H9 (cell line): Measurements from ENCODE around the gene PAM. TPM values are rescaled to one million over a fixed set of nuclear protein-coding genes. Genes with fewer than 3 reads are reported as not detected.

Experiments used
- DNase-seq: peaks from one replicate; pipeline ENCODE4 v3.0.0-alpha.2; 2017
- H2AFZ ChIP-seq: one replicate; pipeline ENCODE4 v1.6.1; 2013; ENCODE audit warnings: mild to moderate bottlenecking, low read length, control low read depth, moderate library complexity
- H2AK5ac ChIP-seq: 2 replicates; pipeline ENCODE4 v1.6.1; 2013; ENCODE audit warnings: low read length, control low read depth, mixed read lengths; ENCODE audit not compliant: insufficient read length
- H2BK120ac ChIP-seq: one replicate; pipeline ENCODE4 v1.6.1; 2013; ENCODE audit warnings: low read depth, mild to moderate bottlenecking, low read length, control low read depth, inconsistent platforms; ENCODE audit not compliant: poor library complexity, severe bottlenecking
- H2BK12ac ChIP-seq: 2 replicates; pipeline ENCODE4 v1.6.1; 2013; ENCODE audit warnings: low read length, control low read depth, mixed read lengths, low read depth; ENCODE audit not compliant: insufficient read length
- H2BK15ac ChIP-seq: 2 replicates; pipeline ENCODE4 v1.6.1; 2013; ENCODE audit warnings: low read depth, low read length, control low read depth
- H2BK20ac ChIP-seq: one replicate; pipeline ENCODE4 v1.6.1; 2013; ENCODE audit warnings: low read depth, mild to moderate bottlenecking, low read length, control low read depth, inconsistent platforms; ENCODE audit not compliant: poor library complexity, severe bottlenecking
- H2BK5ac ChIP-seq: 2 replicates; pipeline ENCODE4 v1.6.1; 2013; ENCODE audit warnings: low read length, control low read depth, mixed read lengths; ENCODE audit not compliant: insufficient read length
- H3K14ac ChIP-seq: 2 replicates; pipeline ENCODE4 v1.6.1; 2013; ENCODE audit warnings: low read length, control low read depth; ENCODE audit not compliant: insufficient read depth
- H3K18ac ChIP-seq: 2 replicates; pipeline ENCODE4 v1.6.1; 2013; ENCODE audit warnings: low read depth, mild to moderate bottlenecking, mixed read lengths, low read length, control low read depth; ENCODE audit not compliant: insufficient read length
- H3K23ac ChIP-seq: 2 replicates; pipeline ENCODE4 v1.6.1; 2013; ENCODE audit warnings: low read length, control low read depth, mixed read lengths, low read depth; ENCODE audit not compliant: insufficient read length
- H3K23me2 ChIP-seq: 2 replicates; pipeline ENCODE4 v1.6.1; 2013; ENCODE audit warnings: low read depth, mild to moderate bottlenecking, mixed read lengths, low read length, control low read depth; ENCODE audit not compliant: insufficient read length, poor library complexity, severe bottlenecking
- H3K27ac ChIP-seq: 2 replicates; pipeline ENCODE4 v1.5.1; 2013; ENCODE audit warnings: low read length, control low read depth, mixed read lengths, low read depth; ENCODE audit not compliant: insufficient read length
- H3K27me3 ChIP-seq: 2 replicates; pipeline ENCODE4 v1.6.1; 2013; ENCODE audit warnings: low read length, control low read depth, inconsistent platforms; ENCODE audit not compliant: insufficient read depth
- H3K4ac ChIP-seq: 2 replicates; pipeline ENCODE4 v1.6.1; 2013; ENCODE audit warnings: low read depth, mild to moderate bottlenecking, control low read depth, inconsistent platforms, low read length, moderate library complexity
- H3K4me1 ChIP-seq: 2 replicates; pipeline ENCODE4 v1.6.1; 2013; ENCODE audit warnings: low read length, control low read depth, inconsistent platforms; ENCODE audit not compliant: insufficient read depth
- H3K4me2 ChIP-seq: 2 replicates; pipeline ENCODE4 v1.6.1; 2013; ENCODE audit warnings: low read length, control low read depth, mixed read lengths; ENCODE audit not compliant: insufficient read length, insufficient read depth
- H3K56ac ChIP-seq: 2 replicates; pipeline ENCODE4 v1.6.1; 2013; ENCODE audit warnings: low read depth, mild to moderate bottlenecking, mixed read lengths, low read length, control low read depth; ENCODE audit not compliant: insufficient read length
- H3K79me1 ChIP-seq: 2 replicates; pipeline ENCODE4 v1.6.1; 2013; ENCODE audit warnings: low read depth, mild to moderate bottlenecking, moderate library complexity, low read length, control low read depth, inconsistent platforms; ENCODE audit not compliant: insufficient read depth, poor library complexity, severe bottlenecking
- H3K79me2 ChIP-seq: 2 replicates; pipeline ENCODE4 v1.6.1; 2013; ENCODE audit warnings: low read length, control low read depth, inconsistent platforms; ENCODE audit not compliant: insufficient read depth
- H3K9ac ChIP-seq: 2 replicates; pipeline ENCODE4 v1.6.1; 2013; ENCODE audit warnings: low read length, control low read depth, mixed read lengths; ENCODE audit not compliant: insufficient read length; ENCODE audit errors: extremely low read depth
- H3K9me3 ChIP-seq: one replicate; pipeline ENCODE4 v1.6.1; 2013; ENCODE audit warnings: low read depth, low read length, inconsistent platforms; ENCODE audit not compliant: control insufficient read depth
- H3T11ph ChIP-seq: one replicate; pipeline ENCODE4 v1.6.1; 2013; ENCODE audit warnings: mild to moderate bottlenecking, low read length, control low read depth, inconsistent platforms
- H4K20me1 ChIP-seq: one replicate; pipeline ENCODE4 v1.6.1; 2013; ENCODE audit not compliant: control insufficient read depth, insufficient read length, insufficient read depth
- H4K5ac ChIP-seq: 2 replicates; pipeline ENCODE4 v1.6.1; 2013; ENCODE audit warnings: low read depth, mild to moderate bottlenecking, mixed read lengths, low read length, control low read depth; ENCODE audit not compliant: insufficient read length
- H4K8ac ChIP-seq: replicated peaks from 2 replicates; pipeline ENCODE4 v1.6.1; 2013; ENCODE audit warnings: low read length, control low read depth, mixed read lengths, low read depth; ENCODE audit not compliant: insufficient read length
- H4K91ac ChIP-seq: 2 replicates; pipeline ENCODE4 v1.6.1; 2013; ENCODE audit warnings: low read depth, mild to moderate bottlenecking, moderate library complexity, mixed read lengths, low read length, control low read depth; ENCODE audit not compliant: insufficient read length
- H3K27ac Mint-ChIP-seq, 3 experiments: 2 replicates in 2 of 3; 3 replicates in 1 of 3; pipeline ENCODE4 v1.8.0; 2020 to 2021; ENCODE audit warnings: mixed read lengths in 3 of 3, mild to moderate bottlenecking in 1 of 3, moderate library complexity in 1 of 3
- H3K27me3 Mint-ChIP-seq: 2 replicates; pipeline ENCODE4 v1.8.0; 2021; ENCODE audit warnings: low read depth, mild to moderate bottlenecking, moderate library complexity, mixed read lengths
- H3K36me3 Mint-ChIP-seq, 3 experiments: 2 replicates in 2 of 3; 3 replicates in 1 of 3; pipeline ENCODE4 v1.8.0; 2020 to 2021; ENCODE audit warnings: low read depth in 3 of 3, mixed read lengths in 3 of 3; ENCODE audit not compliant: insufficient read depth in 1 of 3
- H3K4me1 Mint-ChIP-seq, 2 experiments: 2 replicates each; pipeline ENCODE4 v1.8.0; 2020; ENCODE audit warnings: mixed read lengths in 2 of 2
- H3K4me3 Mint-ChIP-seq, 2 experiments: 2 replicates in 1 of 2; 3 replicates in 1 of 2; pipeline ENCODE4 v1.8.0; 2020 to 2021; ENCODE audit warnings: mild to moderate bottlenecking in 2 of 2, mixed read lengths in 2 of 2, moderate library complexity in 1 of 2
- H3K9me3 Mint-ChIP-seq, 2 experiments: 2 replicates in 1 of 2; 3 replicates in 1 of 2; pipeline ENCODE4 v1.8.0; 2020; ENCODE audit warnings: mild to moderate bottlenecking in 2 of 2, mixed read lengths in 2 of 2, moderate library complexity in 1 of 2
- CTCF ChIP-seq: fragments of 200-600 bp; sonication (generic); conservative IDR thresholded peaks from 3 replicates; pipeline ENCODE4 v1.8.0; 2021; ENCODE audit warnings: antibody characterized with exemption, mild to moderate bottlenecking
- WGBS: extraction: QIAGEN DNeasy Blood & Tissue Kit; methylation state at CpG from one replicate; pipeline ENCODE4 v1.1.7; 2013; ENCODE audit warnings: missing lambda C conversion rate, low lambda C conversion rate, mixed read lengths; ENCODE audit not compliant: insufficient read length; ENCODE audit errors: extremely low coverage; 5-methylcytosine and 5-hydroxymethylcytosine counted together
- total RNA-seq: library from RNA; stranded (reverse); gene quantifications from 2 replicates; pipeline ENCODE4 v1.2.1, GENCODE V29; 2021

PAM gene
- total RNA-seq, 1 experiment from 2014 or later, result 31.5 TPM

- Histone ChIP-seq H3K27me3 (no peaks in the 10 kb centered on the region), H2BK15ac (no peak overlapping the region), H3K4me2 (no peak overlapping the region), H3K9ac (no peak overlapping the region), H3K56ac (no peak overlapping the region), H3K23ac (no peak overlapping the region), H3K23me2 (no peaks in the 10 kb centered on the region), H4K8ac (no peak overlapping the region), H3K27ac (no peak overlapping the region), H2AK5ac (no peak overlapping the region), H2AFZ (no peak overlapping the region), H3K18ac (no peak overlapping the region), H3K4me1 (no peaks in the 10 kb centered on the region), H2BK5ac (no peak overlapping the region), H3K4ac (no peak overlapping the region), H3K79me1 (no peaks in the 10 kb centered on the region), H4K91ac (no peak overlapping the region), H3K9me3 (no peaks in the 10 kb centered on the region), H2BK20ac (no peak overlapping the region), H3T11ph (no peak overlapping the region), H3K79me2 (no peaks in the 10 kb centered on the region), H3K14ac (no peak overlapping the region), H2BK12ac (no peak overlapping the region), H4K5ac (no peak overlapping the region), H2BK120ac (no peak overlapping the region), H4K20me1 (no peaks in the 10 kb centered on the region)
- no peak overlapping the region for H3K4me3 Mint-ChIP-seq
- H3K27ac Mint-ChIP-seq, result no peak overlapping the region
- H3K4me1 Mint-ChIP-seq, result no peaks in the 10 kb centered on the region
- TF ChIP-seq CTCF, result no peak
- DNase-seq, result no peak
- H3K36me3 Mint-ChIP-seq, result peaks cover 0 to 24% (median 0%) of the 10 kb centered on the region in 3 experiments; a peak in 3 of 7 replicates
- WGBS, result no CpG with 5 or more reads among the region's 3 CpGs
- H3K9me3 Mint-ChIP-seq, result peaks cover 2 to 11% of the 10 kb centered on the region in 2 experiments; a peak in 3 of 5 replicates
- H3K27me3 Mint-ChIP-seq, result no peaks in the 10 kb centered on the region; the same call in 1 of the 2 replicates
Measured at GRCh38 chr5:102986074-102986473, 231.0 kb downstream of the PAM start.
